Caco-2 (cell line): ENCODE measurements around the gene CRELD2. TPM values are rescaled to one million over a fixed set of nuclear protein-coding genes. Genes with fewer than 3 reads are reported as not detected.

ENCODE experiments used
- BruUV-seq: library from RNA; stranded (reverse); fragments of 400-500 nt; replicated peaks from 2 replicates; lab custom pipeline; 2021; lab: Mats Ljungman, UMichigan
- CTCF ChIA-PET: fragments of 300-600 bp; sonication (Branson Sonifier 250); formaldehyde crosslinking; loops from one replicate; lab custom pipeline; 2022; ENCODE audit warnings: antibody characterized with exemption; lab: Charles Lee
- POLR2A ChIA-PET: fragments of 300-600 bp; sonication (Branson Sonifier 250); formaldehyde crosslinking; loops from one replicate; lab custom pipeline; 2022; ENCODE audit warnings: antibody characterized with exemption; lab: Charles Lee
- DNase-seq, 2 experiments: peaks; one replicate each; pipeline versions ENCODE4 v3.0.0 to v3.0.0-alpha.2; 2020 to 2022
- H3K27me3 ChIP-seq: replicated peaks from 2 replicates; pipeline ENCODE4 v1.6.0; 2011; ENCODE audit warnings: low read length; ENCODE audit not compliant: control insufficient read depth, insufficient read depth
- H3K36me3 ChIP-seq: 2 replicates; pipeline ENCODE4 v1.5.1; 2011; ENCODE audit warnings: low read length; ENCODE audit not compliant: control insufficient read depth, insufficient read depth
- H3K4me1 ChIP-seq: fragments of 250-450 bp; sonication (Bioruptor Pico); 2 replicates; pipeline ENCODE4 v1.5.1; 2020; ENCODE audit warnings: mild to moderate bottlenecking
- H3K4me3 ChIP-seq: 2 replicates; pipeline ENCODE4 v1.5.1; 2011; ENCODE audit warnings: low read depth, mild to moderate bottlenecking, control low read depth, low read length
- H3K9me3 ChIP-seq: fragments of 250-450 bp; sonication (Bioruptor Pico); 2 replicates; pipeline ENCODE4 v1.5.1; 2020; ENCODE audit warnings: mild to moderate bottlenecking, moderate library complexity
- H3K27ac Mint-ChIP-seq: one replicate; pipeline ENCODE4 v1.8.0; 2022; ENCODE audit warnings: mixed read lengths; ENCODE audit not compliant: unreplicated experiment
- H3K27me3 Mint-ChIP-seq: one replicate; pipeline ENCODE4 v1.8.0; 2022; ENCODE audit warnings: mixed read lengths; ENCODE audit not compliant: insufficient read depth, unreplicated experiment
- H3K36me3 Mint-ChIP-seq: one replicate; pipeline ENCODE4 v1.8.0; 2022; ENCODE audit warnings: mild to moderate bottlenecking, mixed read lengths; ENCODE audit not compliant: insufficient read depth, unreplicated experiment
- H3K4me1 Mint-ChIP-seq: one replicate; pipeline ENCODE4 v1.8.0; 2022; ENCODE audit warnings: low read depth, mixed read lengths; ENCODE audit not compliant: unreplicated experiment
- H3K4me3 Mint-ChIP-seq: one replicate; pipeline ENCODE4 v1.8.0; 2022; ENCODE audit warnings: mild to moderate bottlenecking, moderate library complexity, mixed read lengths; ENCODE audit not compliant: unreplicated experiment
- H3K9me3 Mint-ChIP-seq: one replicate; pipeline ENCODE4 v1.8.0; 2022; ENCODE audit warnings: mixed read lengths; ENCODE audit not compliant: unreplicated experiment
- intact Hi-C: fragments of 100-400 bp; cut with micrococcal nuclease; formaldehyde crosslinking; loops from one replicate; pipeline ENCODE4 v1.10.0; 2022; ENCODE audit not compliant: unreplicated experiment
- total RNA-seq: library from RNA; stranded (reverse); gene quantifications from 2 replicates; pipeline ENCODE4 v1.2.3, GENCODE V29; 2022
- TF ChIP-seq, protein P1 (sequence below), 2 experiments: fragments of 200-600 bp in 1 of 2; IDR thresholded peaks; 1 replicate in 1 of 2; 2 replicates in 1 of 2; pipeline versions ENCODE4 v1.5.1 to v1.8.0; 2011 to 2022; ENCODE audit warnings: antibody characterized with exemption in 1 of 2, control low read depth in 1 of 2, inconsistent platforms in 1 of 2, low read depth in 1 of 2, low read length in 1 of 2, mild to moderate bottlenecking in 1 of 2, moderate library complexity in 1 of 2; ENCODE audit not compliant: insufficient read depth in 1 of 2, severe bottlenecking in 1 of 2, unreplicated experiment in 1 of 2

The CRELD2 gene
- total RNA-seq, 1 experiment from 2014 or later = 43.3 TPM

GRCh38 chr22:49955581-49956417, 37.4 kb downstream of the CRELD2 start:
- Mint-ChIP-seq H3K9me3 (no peaks in the 10 kb centered on the region), H3K27ac (peak overlapping the region; percentile 48), H3K4me1 (peaks cover 15% of the 10 kb centered on the region), H3K4me3 (no peak overlapping the region), H3K27me3 (no peaks in the 10 kb centered on the region), H3K36me3 (peaks cover 15% of the 10 kb centered on the region)
- POLR2A ChIA-PET = no interaction called here
- BruUV-seq = no TSS peak
- TF ChIP-seq, protein P1, sequence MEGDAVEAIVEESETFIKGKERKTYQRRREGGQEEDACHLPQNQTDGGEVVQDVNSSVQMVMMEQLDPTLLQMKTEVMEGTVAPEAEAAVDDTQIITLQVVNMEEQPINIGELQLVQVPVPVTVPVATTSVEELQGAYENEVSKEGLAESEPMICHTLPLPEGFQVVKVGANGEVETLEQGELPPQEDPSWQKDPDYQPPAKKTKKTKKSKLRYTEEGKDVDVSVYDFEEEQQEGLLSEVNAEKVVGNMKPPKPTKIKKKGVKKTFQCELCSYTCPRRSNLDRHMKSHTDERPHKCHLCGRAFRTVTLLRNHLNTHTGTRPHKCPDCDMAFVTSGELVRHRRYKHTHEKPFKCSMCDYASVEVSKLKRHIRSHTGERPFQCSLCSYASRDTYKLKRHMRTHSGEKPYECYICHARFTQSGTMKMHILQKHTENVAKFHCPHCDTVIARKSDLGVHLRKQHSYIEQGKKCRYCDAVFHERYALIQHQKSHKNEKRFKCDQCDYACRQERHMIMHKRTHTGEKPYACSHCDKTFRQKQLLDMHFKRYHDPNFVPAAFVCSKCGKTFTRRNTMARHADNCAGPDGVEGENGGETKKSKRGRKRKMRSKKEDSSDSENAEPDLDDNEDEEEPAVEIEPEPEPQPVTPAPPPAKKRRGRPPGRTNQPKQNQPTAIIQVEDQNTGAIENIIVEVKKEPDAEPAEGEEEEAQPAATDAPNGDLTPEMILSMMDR (IDR thresholded peaks at IDR 0.05; ENCODE audit: insufficient read depth in 1 of 2, low read depth in 1 of 2, low read length in 1 of 2, severe bottlenecking in 1 of 2, unreplicated experiment in 1 of 2) = no peak
- no peak for DNase-seq
- no peak overlapping the region for H3K4me3 ChIP-seq
- no peaks in the 10 kb centered on the region for H3K27me3 ChIP-seq
- intact Hi-C loops = no loop called here
- H3K36me3 ChIP-seq = no peaks in the 10 kb centered on the region
- CTCF ChIA-PET = no interaction called here
- peaks cover 64% of the 10 kb centered on the region for H3K4me1 ChIP-seq
- H3K9me3 ChIP-seq = no peaks in the 10 kb centered on the region

- Mint-ChIP-seq H3K9me3 (no peaks in the 10 kb centered on the region), H3K27me3 (no peaks in the 10 kb centered on the region), H3K4me1 (peaks cover 15% of the 10 kb centered on the region), H3K4me3 (no peak overlapping the region), H3K27ac (no peak overlapping the region), H3K36me3 (peaks cover 19% of the 10 kb centered on the region)
- ChIA-PET POLR2A (no interaction called here), CTCF (interaction anchor here (0.6 kb wide), 1 partner anchor 29 kb away, joined by 4 read pairs; no protein-coding TSS in a partner anchor)
- intact Hi-C loops = no loop called here
- no peaks in the 10 kb centered on the region for H3K36me3 ChIP-seq
- DNase-seq = no peak
- H3K9me3 ChIP-seq = no peaks in the 10 kb centered on the region
- BruUV-seq = no TSS peak
- H3K4me3 ChIP-seq = no peak overlapping the region
- H3K4me1 ChIP-seq = peaks cover 58% of the 10 kb centered on the region
- TF ChIP-seq, protein P1 (IDR thresholded peaks at IDR 0.05; ENCODE audit: insufficient read depth in 1 of 2, low read depth in 1 of 2, low read length in 1 of 2, severe bottlenecking in 1 of 2, unreplicated experiment in 1 of 2) = no peak
- H3K27me3 ChIP-seq = no peaks in the 10 kb centered on the region
These were observed 38.0 kb downstream of the CRELD2 start for GRCh38 chr22:49956418-49956770.

DNA sequence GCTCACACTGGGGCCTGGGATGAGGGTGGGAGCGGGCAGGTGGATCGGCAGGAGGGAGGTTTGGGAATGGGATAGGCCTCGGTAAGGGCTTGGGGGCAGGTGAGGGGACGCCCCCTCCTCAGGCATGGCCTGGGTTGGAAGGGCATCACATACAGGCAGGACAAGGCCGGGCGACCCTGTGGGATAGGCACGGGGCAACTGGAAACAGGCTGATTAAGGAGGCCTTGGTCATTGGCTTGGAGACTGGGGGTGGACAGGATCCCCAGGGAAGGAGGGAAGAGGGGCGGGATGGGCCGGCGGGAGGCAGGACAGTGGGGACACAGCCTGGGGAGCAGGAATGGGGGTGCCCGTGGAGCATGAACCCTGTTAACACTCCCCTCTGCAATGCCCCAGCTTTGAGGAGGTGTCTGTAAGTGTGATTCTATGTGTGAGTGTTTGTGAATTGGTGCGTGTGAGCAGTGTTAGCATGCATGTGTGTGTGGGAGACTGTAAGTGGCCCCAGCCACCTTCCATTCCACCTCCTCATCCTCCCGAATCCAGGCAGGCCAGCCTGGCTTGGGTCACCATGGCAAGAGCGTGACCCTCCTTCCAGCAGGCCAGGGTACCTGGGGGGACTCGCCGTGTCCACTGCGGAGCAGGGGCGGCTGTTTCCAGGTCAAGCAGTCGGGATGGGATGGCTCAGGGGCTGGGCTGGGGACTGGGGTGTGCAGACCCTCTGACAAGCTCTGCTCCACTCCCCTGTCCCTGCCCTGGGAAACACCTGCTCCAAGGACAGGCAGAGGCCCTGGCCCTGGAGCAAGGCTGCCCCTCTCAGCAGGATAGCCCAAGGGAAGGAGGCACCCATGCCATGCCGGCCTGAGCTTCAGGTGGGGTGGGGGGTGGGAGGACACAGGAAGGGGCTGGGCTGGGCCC, 38.7 kb downstream of the CRELD2 start:
- H3K27ac Mint-ChIP-seq = no peak overlapping the region
- intact Hi-C loops = no loop called here
- BruUV-seq = no TSS peak
- peaks cover 12% of the 10 kb centered on the region for H3K4me1 Mint-ChIP-seq
- H3K9me3 Mint-ChIP-seq = no peaks in the 10 kb centered on the region
- peaks cover 25% of the 10 kb centered on the region for H3K36me3 Mint-ChIP-seq
- POLR2A ChIA-PET = no interaction called here
- TF ChIP-seq, protein P1 (IDR thresholded peaks at IDR 0.05; ENCODE audit: insufficient read depth in 1 of 2, low read depth in 1 of 2, low read length in 1 of 2, severe bottlenecking in 1 of 2, unreplicated experiment in 1 of 2) = no peak
- no peaks in the 10 kb centered on the region for H3K27me3 Mint-ChIP-seq
- H3K36me3 ChIP-seq = peaks cover 2% of the 10 kb centered on the region
- no peaks in the 10 kb centered on the region for H3K9me3 ChIP-seq
- CTCF ChIA-PET = interaction anchor here (0.6 kb wide), 1 partner anchor 28 kb away, joined by 4 read pairs; no protein-coding TSS in a partner anchor
- peaks cover 50% of the 10 kb centered on the region for H3K4me1 ChIP-seq
- no peak for DNase-seq
- no peaks in the 10 kb centered on the region for H3K27me3 ChIP-seq
- no peak overlapping the region for H3K4me3 Mint-ChIP-seq
- no peak overlapping the region for H3K4me3 ChIP-seq
